Medulla oblongata (tissue), 1 donor: ENCODE measurements around the gene RMND5A.

Experiments used
- DNase-seq: peaks from one replicate; pipeline ENCODE4 v3.0.0-alpha.2; 2015; ENCODE audit errors: extremely low spot score

Gene RMND5A

GRCh38 chr2:86765310-86765695, 45.2 kb downstream of the RMND5A start:
- no peak for DNase-seq

- no peak for DNase-seq
Observed at GRCh38 chr2:86768189-86768949, 48.3 kb downstream of the RMND5A start.

- DNase-seq: peak; percentile 46
Observed at GRCh38 chr2:86769838-86770237, 49.7 kb downstream of the RMND5A start.

GRCh38 chr2:86770816-86771301, 50.8 kb downstream of the RMND5A start:
- no peak for DNase-seq

- DNase-seq: no peak
Observed at GRCh38 chr2:86772611-86773010, 52.5 kb downstream of the RMND5A start.

- no peak for DNase-seq
Observed at GRCh38 chr2:86774862-86775261, 54.8 kb downstream of the RMND5A start.

GRCh38 chr2:86775338-86775737, 55.2 kb downstream of the RMND5A start:
- DNase-seq: peak; percentile 37

GRCh38 chr2:86776532-86776931, 56.4 kb downstream of the RMND5A start:
- no peak for DNase-seq

GRCh38 chr2:86778957-86779356, 58.9 kb downstream of the RMND5A start:
- DNase-seq: no peak

- no peak for DNase-seq
Observed at GRCh38 chr2:86779971-86780370, 59.9 kb downstream of the RMND5A start.

- DNase-seq: no peak
Observed at GRCh38 chr2:86781363-86781762, 61.3 kb downstream of the RMND5A start.

GRCh38 chr2:86782748-86783147, 62.7 kb downstream of the RMND5A start:
- no peak for DNase-seq

GRCh38 chr2:86783615-86784339, 63.7 kb downstream of the RMND5A start:
- no peak for DNase-seq

GRCh38 chr2:86785456-86785855, 65.4 kb downstream of the RMND5A start:
- DNase-seq: no peak

GRCh38 chr2:86786001-86786536, 66.0 kb downstream of the RMND5A start:
- no peak for DNase-seq

- peak; percentile 80 for DNase-seq
Observed at GRCh38 chr2:86787736-86788135, 67.6 kb downstream of the RMND5A start.

- peak; percentile 63 for DNase-seq
Observed at GRCh38 chr2:86788165-86788564, 68.1 kb downstream of the RMND5A start.

GRCh38 chr2:86788881-86789686, 69.0 kb downstream of the RMND5A start:
- DNase-seq: no peak

- DNase-seq: no peak
Observed at GRCh38 chr2:86789687-86790133, 69.6 kb downstream of the RMND5A start.

GRCh38 chr2:86790134-86790675, 70.1 kb downstream of the RMND5A start:
- DNase-seq: no peak
